Measurements from ENCODE around the gene MPPED1.

Gene MPPED1

GRCh38 chr22:43449831-43450225 lies 38.0 kb downstream of the MPPED1 start:
- H3K36me3 ChIP-seq (ENCODE audit: control insufficient read depth in 1 of 2, insufficient read depth in 2 of 2, low read depth in 1 of 2, low read length in 2 of 2) = no peaks in the 10 kb centered on the region
- H3K27ac ChIP-seq (ENCODE audit: low read length, poor library complexity, severe bottlenecking) = no peak overlapping the region
- H3K4me1 ChIP-seq (ENCODE audit: control insufficient read depth, insufficient read depth, low read depth, low read length) = no peaks in the 10 kb centered on the region
- no peak overlapping the region for H4K91ac ChIP-seq (ENCODE audit: low read length)
- H2AK5ac ChIP-seq (ENCODE audit: low read length, severe bottlenecking) = no peak overlapping the region
- no peaks in the 10 kb centered on the region for H3K79me1 ChIP-seq (replicated peaks; ENCODE audit: low read length, poor library complexity, severe bottlenecking)
- H3K4me2 ChIP-seq (ENCODE audit: low read length, poor library complexity, severe bottlenecking) = no peak overlapping the region
- no peak for DNase-seq
- H3K27me3 ChIP-seq (ENCODE audit: control insufficient read depth in 1 of 2, insufficient read depth in 1 of 2, low read length in 2 of 2) = no peaks in the 10 kb centered on the region
- WGBS = 80% methylated on average over 11 of the region's 11 CpGs
- H2AFZ ChIP-seq (ENCODE audit: low read depth, low read length) = no peak overlapping the region
- H2BK120ac ChIP-seq (ENCODE audit: low read depth, low read length) = no peak overlapping the region
- no peak overlapping the region for H2BK12ac ChIP-seq (ENCODE audit: low read length in 2 of 2)
- H3K14ac ChIP-seq (ENCODE audit: low read length in 2 of 2) = no peak overlapping the region
- H3K4ac ChIP-seq (ENCODE audit: low read depth in 1 of 2, low read length in 2 of 2) = no peak overlapping the region
- no peak overlapping the region for H3K18ac ChIP-seq (ENCODE audit: low read depth in 1 of 2, low read length in 2 of 2)
- H4K8ac ChIP-seq (ENCODE audit: low read length) = no peak overlapping the region
- H2BK15ac ChIP-seq (ENCODE audit: low read depth, poor library complexity, severe bottlenecking) = no peak overlapping the region
- H3K9ac ChIP-seq (ENCODE audit: low read length) = no peak overlapping the region
- H2BK5ac ChIP-seq (ENCODE audit: low read depth, low read length, poor library complexity, severe bottlenecking) = no peak overlapping the region
- no peak overlapping the region for H3K23ac ChIP-seq (ENCODE audit: low read length in 2 of 2)
- H3K4me3 ChIP-seq (ENCODE audit: insufficient read depth in 1 of 2, low read depth in 1 of 2, low read length in 2 of 2) = no peak overlapping the region
- no peaks in the 10 kb centered on the region for H3K9me3 ChIP-seq (ENCODE audit: control insufficient read depth, low read length)

DNA sequence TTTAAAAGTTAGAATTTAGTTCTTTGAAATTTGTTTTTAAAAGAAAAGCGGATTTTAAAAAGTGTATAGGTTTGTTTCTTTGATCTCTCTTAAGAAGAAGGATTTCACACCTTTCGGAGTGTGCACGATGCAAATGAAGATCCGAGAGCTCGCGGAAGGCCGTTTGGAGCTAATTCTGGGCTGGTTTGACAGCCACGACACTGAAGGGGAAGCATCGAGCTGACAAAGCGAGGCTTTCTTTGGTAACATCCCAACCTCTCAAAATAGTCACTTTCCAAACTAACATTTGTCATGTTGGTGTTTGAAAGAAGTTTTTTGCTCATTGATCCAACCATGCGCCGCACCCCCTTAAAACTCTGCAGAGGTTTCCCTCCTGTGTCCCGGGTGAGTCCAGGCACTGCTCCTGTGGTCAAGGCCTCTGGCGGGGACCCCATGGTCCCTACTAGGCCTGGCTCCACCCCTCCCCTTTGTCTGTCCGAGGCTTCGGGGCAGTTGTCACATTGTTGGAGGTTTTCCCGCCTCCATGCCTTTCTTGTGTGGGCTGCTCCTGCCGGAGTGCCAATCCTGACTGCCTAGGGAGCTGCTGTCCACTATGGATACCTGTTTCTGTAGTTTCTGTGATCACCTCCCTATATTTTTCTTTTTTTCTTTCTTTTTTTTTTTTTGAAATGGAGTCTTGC lies 39.7 kb downstream of the MPPED1 start:
- H3K23ac ChIP-seq (ENCODE audit: low read length in 2 of 2) = no peak overlapping the region
- H3K4me3 ChIP-seq (ENCODE audit: insufficient read depth in 1 of 2, low read depth in 1 of 2, low read length in 2 of 2) = no peak overlapping the region
- H3K14ac ChIP-seq (ENCODE audit: low read length in 2 of 2) = no peak overlapping the region
- no peak overlapping the region for H2AFZ ChIP-seq (ENCODE audit: low read depth, low read length)
- H3K27me3 ChIP-seq (ENCODE audit: control insufficient read depth in 1 of 2, insufficient read depth in 1 of 2, low read length in 2 of 2) = peaks cover 0 to 4% of the 10 kb centered on the region in 2 experiments
- no peak overlapping the region for H3K4me2 ChIP-seq (ENCODE audit: low read length, poor library complexity, severe bottlenecking)
- H3K27ac ChIP-seq (ENCODE audit: low read length, poor library complexity, severe bottlenecking) = no peak overlapping the region
- WGBS = 82% methylated on average over 15 of the region's 18 CpGs
- H4K91ac ChIP-seq (ENCODE audit: low read length) = no peak overlapping the region
- no peak overlapping the region for H3K9ac ChIP-seq (ENCODE audit: low read length)
- no peaks in the 10 kb centered on the region for H3K79me1 ChIP-seq (replicated peaks; ENCODE audit: low read length, poor library complexity, severe bottlenecking)
- H3K18ac ChIP-seq (ENCODE audit: low read depth in 1 of 2, low read length in 2 of 2) = no peak overlapping the region
- H2AK5ac ChIP-seq (ENCODE audit: low read length, severe bottlenecking) = no peak overlapping the region
- no peak overlapping the region for H4K8ac ChIP-seq (ENCODE audit: low read length)
- H3K36me3 ChIP-seq (ENCODE audit: control insufficient read depth in 1 of 2, insufficient read depth in 2 of 2, low read depth in 1 of 2, low read length in 2 of 2) = no peaks in the 10 kb centered on the region
- H2BK12ac ChIP-seq (ENCODE audit: low read length in 2 of 2) = no peak overlapping the region
- H3K9me3 ChIP-seq (ENCODE audit: control insufficient read depth, low read length) = no peaks in the 10 kb centered on the region
- H2BK5ac ChIP-seq (ENCODE audit: low read depth, low read length, poor library complexity, severe bottlenecking) = no peak overlapping the region
- DNase-seq = no peak
- H3K4me1 ChIP-seq (ENCODE audit: control insufficient read depth, insufficient read depth, low read depth, low read length) = no peaks in the 10 kb centered on the region
- no peak overlapping the region for H2BK120ac ChIP-seq (ENCODE audit: low read depth, low read length)
- H2BK15ac ChIP-seq (ENCODE audit: low read depth, poor library complexity, severe bottlenecking) = no peak overlapping the region
- no peak overlapping the region for H3K4ac ChIP-seq (ENCODE audit: low read depth in 1 of 2, low read length in 2 of 2)

DNA sequence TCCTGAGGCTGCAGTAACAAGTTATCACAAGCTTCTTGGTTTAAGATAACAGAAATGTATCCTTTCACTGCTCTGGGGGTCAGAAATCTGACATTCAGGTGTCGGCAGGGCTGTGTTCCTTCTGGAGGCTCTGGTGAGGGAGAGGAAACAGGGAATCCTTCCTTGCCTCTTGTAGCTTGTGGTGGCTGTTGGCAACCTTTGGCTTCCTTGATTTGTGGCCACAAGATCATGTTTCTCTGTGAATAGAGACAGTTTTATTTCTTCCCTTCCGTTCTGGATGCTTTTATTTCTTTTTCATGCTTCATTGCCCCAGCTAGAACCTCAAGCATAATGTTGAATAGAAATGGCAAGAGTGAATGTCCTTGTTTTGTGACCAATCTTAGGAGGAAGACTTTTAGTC lies 44.0 kb downstream of the MPPED1 start:
- Histone ChIP-seq H3K36me3 (ENCODE audit: control insufficient read depth in 1 of 2, insufficient read depth in 2 of 2, low read depth in 1 of 2, low read length in 2 of 2) (no peaks in the 10 kb centered on the region), H2BK5ac (ENCODE audit: low read depth, low read length, poor library complexity, severe bottlenecking) (no peak overlapping the region), H3K14ac (ENCODE audit: low read length in 2 of 2) (no peak overlapping the region), H3K4me1 (ENCODE audit: control insufficient read depth, insufficient read depth, low read depth, low read length) (no peaks in the 10 kb centered on the region), H2AFZ (ENCODE audit: low read depth, low read length) (no peak overlapping the region), H2BK15ac (ENCODE audit: low read depth, poor library complexity, severe bottlenecking) (no peak overlapping the region), H4K91ac (ENCODE audit: low read length) (no peak overlapping the region), H3K27ac (ENCODE audit: low read length, poor library complexity, severe bottlenecking) (no peak overlapping the region), H3K4me2 (ENCODE audit: low read length, poor library complexity, severe bottlenecking) (no peak overlapping the region), H3K27me3 (ENCODE audit: control insufficient read depth in 1 of 2, insufficient read depth in 1 of 2, low read length in 2 of 2) (peaks cover 0 to 8% of the 10 kb centered on the region in 2 experiments), H3K18ac (ENCODE audit: low read depth in 1 of 2, low read length in 2 of 2) (no peak overlapping the region), H3K4ac (ENCODE audit: low read depth in 1 of 2, low read length in 2 of 2) (no peak overlapping the region), H2AK5ac (ENCODE audit: low read length, severe bottlenecking) (no peak overlapping the region), H4K8ac (ENCODE audit: low read length) (no peak overlapping the region), H3K9ac (ENCODE audit: low read length) (no peak overlapping the region), H3K9me3 (ENCODE audit: control insufficient read depth, low read length) (peaks cover 3% of the 10 kb centered on the region), H3K4me3 (ENCODE audit: insufficient read depth in 1 of 2, low read depth in 1 of 2, low read length in 2 of 2) (no peak overlapping the region), H3K23ac (ENCODE audit: low read length in 2 of 2) (no peak overlapping the region), H3K79me1 (replicated peaks; ENCODE audit: low read length, poor library complexity, severe bottlenecking) (no peaks in the 10 kb centered on the region), H2BK12ac (ENCODE audit: low read length in 2 of 2) (no peak overlapping the region), H2BK120ac (ENCODE audit: low read depth, low read length) (no peak overlapping the region)
- WGBS = 49% methylated on average over 2 of the region's 2 CpGs
- DNase-seq = no peak

DNA sequence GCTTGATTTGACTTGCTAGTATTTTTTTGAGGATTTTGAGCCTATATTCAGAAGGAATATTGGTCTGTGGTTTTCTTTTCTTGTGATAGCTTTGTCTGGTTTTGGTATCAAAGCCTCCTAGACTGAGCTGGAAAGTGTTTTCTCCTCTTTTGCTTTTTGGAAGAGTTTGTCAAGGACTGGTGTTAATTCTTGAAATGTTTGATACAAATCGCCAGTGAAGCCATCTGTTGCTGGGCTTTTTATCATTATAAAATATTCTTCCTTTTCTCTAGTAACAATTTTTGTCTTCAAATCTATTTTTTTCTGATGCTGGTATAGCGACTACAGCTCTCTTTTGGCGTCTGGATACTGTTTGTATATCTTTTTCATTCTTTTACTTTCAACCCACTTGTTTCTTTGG lies 45.2 kb downstream of the MPPED1 start:
- no peak overlapping the region for H3K9ac ChIP-seq (ENCODE audit: low read length)
- H3K27me3 ChIP-seq (ENCODE audit: control insufficient read depth in 1 of 2, insufficient read depth in 1 of 2, low read length in 2 of 2) = peaks cover 0 to 8% of the 10 kb centered on the region in 2 experiments
- no peak overlapping the region for H3K4me2 ChIP-seq (ENCODE audit: low read length, poor library complexity, severe bottlenecking)
- no peak overlapping the region for H2AK5ac ChIP-seq (ENCODE audit: low read length, severe bottlenecking)
- H3K4me3 ChIP-seq (ENCODE audit: insufficient read depth in 1 of 2, low read depth in 1 of 2, low read length in 2 of 2) = no peak overlapping the region
- no peak overlapping the region for H2BK15ac ChIP-seq (ENCODE audit: low read depth, poor library complexity, severe bottlenecking)
- no peaks in the 10 kb centered on the region for H3K79me1 ChIP-seq (replicated peaks; ENCODE audit: low read length, poor library complexity, severe bottlenecking)
- H3K36me3 ChIP-seq (ENCODE audit: control insufficient read depth in 1 of 2, insufficient read depth in 2 of 2, low read depth in 1 of 2, low read length in 2 of 2) = no peaks in the 10 kb centered on the region
- no peak overlapping the region for H2BK120ac ChIP-seq (ENCODE audit: low read depth, low read length)
- no peak overlapping the region for H2BK5ac ChIP-seq (ENCODE audit: low read depth, low read length, poor library complexity, severe bottlenecking)
- no peak overlapping the region for H3K14ac ChIP-seq (ENCODE audit: low read length in 2 of 2)
- no peak overlapping the region for H4K91ac ChIP-seq (ENCODE audit: low read length)
- DNase-seq = no peak
- H3K27ac ChIP-seq (ENCODE audit: low read length, poor library complexity, severe bottlenecking) = no peak overlapping the region
- no peak overlapping the region for H2AFZ ChIP-seq (ENCODE audit: low read depth, low read length)
- WGBS = no CpG with 5 or more reads among the region's 3 CpGs
- H3K18ac ChIP-seq (ENCODE audit: low read depth in 1 of 2, low read length in 2 of 2) = no peak overlapping the region
- no peak overlapping the region for H3K23ac ChIP-seq (ENCODE audit: low read length in 2 of 2)
- no peak overlapping the region for H3K4ac ChIP-seq (ENCODE audit: low read depth in 1 of 2, low read length in 2 of 2)
- no peak overlapping the region for H4K8ac ChIP-seq (ENCODE audit: low read length)
- no peak overlapping the region for H2BK12ac ChIP-seq (ENCODE audit: low read length in 2 of 2)
- peaks cover 6% of the 10 kb centered on the region for H3K9me3 ChIP-seq (ENCODE audit: control insufficient read depth, low read length)
- no peaks in the 10 kb centered on the region for H3K4me1 ChIP-seq (ENCODE audit: control insufficient read depth, insufficient read depth, low read depth, low read length)
